Upper lobe of left lung (tissue), 6 donors: ENCODE measurements around the gene TTLL1. TPM values are rescaled to one million over a fixed set of nuclear protein-coding genes. Genes with fewer than 3 reads are reported as not detected.

ENCODE experiments used
- ATAC-seq, 2 donors: fragments of 200-7000 bp; cut with Tn5 transposase; one replicate each; pipeline ENCODE4 v1.9.1; 2022; ENCODE audit warnings: mild to moderate bottlenecking in 2 of 2, moderate library complexity in 2 of 2; ENCODE audit not compliant: low FRiP score in 2 of 2
- DNase-seq, 2 donors: peaks; one replicate each; pipeline ENCODE4 v3.0.0-alpha.2; 2019 to 2020
- H3K27ac ChIP-seq, 4 donors: fragments of 200-600 bp; sonication (generic); one replicate each; pipeline ENCODE4 v1.5.1; 2016 to 2019
- H3K27me3 ChIP-seq, 4 donors: fragments of 200-600 bp; sonication (generic); one replicate each; pipeline ENCODE4 v1.5.1; 2017 to 2019
- H3K36me3 ChIP-seq, 4 donors: fragments of 200-600 bp; sonication (generic); one replicate each; pipeline ENCODE4 v1.5.1; 2016 to 2019
- H3K4me1 ChIP-seq, 4 donors: fragments of 200-600 bp; sonication (generic); one replicate each; pipeline ENCODE4 v1.5.1; 2018 to 2019
- H3K4me3 ChIP-seq, 4 donors: fragments of 200-600 bp; sonication (generic); one replicate each; pipeline ENCODE4 v1.5.1; 2017 to 2019; ENCODE audit warnings: mild to moderate bottlenecking in 2 of 4, moderate library complexity in 1 of 4
- H3K9me3 ChIP-seq, 4 donors: fragments of 200-600 bp; sonication (generic); one replicate each; pipeline ENCODE4 v1.5.1; 2018 to 2019
- EP300 ChIP-seq, 4 donors: sonication (generic); formaldehyde crosslinking; IDR thresholded peaks; one replicate each; pipeline ENCODE4 v1.5.1; 2017; ENCODE audit warnings: antibody characterized with exemption in 4 of 4, control low read depth in 2 of 4
- POLR2A ChIP-seq, 4 donors: fragments of 450-650 bp; IDR thresholded peaks; one replicate each; pipeline ENCODE4 v1.5.1; 2016 to 2017; ENCODE audit warnings: antibody characterized with exemption in 4 of 4, mild to moderate bottlenecking in 2 of 4
- POLR2AphosphoS5 ChIP-seq, 2 donors: sonication (generic); formaldehyde crosslinking; IDR thresholded peaks; one replicate each; pipeline ENCODE4 v1.5.1; 2017; ENCODE audit warnings: antibody characterized with exemption in 2 of 2
- WGBS, 2 donors: methylation state at CpG; one replicate each; pipeline ENCODE4 v1.1.5; 2017 to 2018; 5-methylcytosine and 5-hydroxymethylcytosine counted together
- total RNA-seq, 6 donors: library from RNA; depleted of rRNA in 4 of 6; stranded (reverse); fragments of >200 nt in 4 of 6; gene quantifications; one replicate each; pipeline versions ENCODE4 v1.1.0 to v1.2.1, GENCODE V29; 2016 to 2021
- TF ChIP-seq, protein P1 (sequence below), 6 experiments: fragments of 450-650 bp in 4 of 6; fragments of 200-600 bp in 2 of 6; sonication (generic) in 2 of 6; IDR thresholded peaks; one replicate each; pipeline ENCODE4 v1.5.1; 2016 to 2019; ENCODE audit warnings: antibody characterized with exemption in 6 of 6
- donor health status: DM: no; HTN: no; CAD: no; lungs with moderate emphysema.
- donor health status: DM: no; HTN: yes; CAD: no; lungs with severe emphysema.

The TTLL1 gene
- total RNA-seq, 6 donors from 2014 or later, result 1.0 to 5.7 (median 4.8) TPM

DNA sequence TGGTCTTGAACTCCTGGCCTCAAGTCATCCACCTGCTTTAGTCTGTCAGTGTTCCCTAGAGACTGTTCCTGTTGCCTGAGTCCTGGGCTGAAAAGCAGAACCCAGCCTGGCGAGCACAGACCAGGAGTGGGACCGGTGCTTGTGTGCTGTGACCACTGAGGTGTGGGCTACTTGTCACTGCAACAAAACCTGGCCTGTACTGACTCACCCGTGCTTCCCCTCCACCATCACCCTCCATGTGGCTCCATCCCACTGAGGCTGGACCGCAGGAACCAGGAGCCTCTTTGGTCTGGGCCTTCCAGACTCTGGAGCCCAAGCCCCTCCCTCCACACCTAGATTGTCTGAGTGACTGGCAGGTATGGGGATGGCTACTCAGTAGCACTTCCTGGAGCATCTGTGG lies 45.4 kb upstream of the TTLL1 start:
- Histone ChIP-seq H3K9me3 (no peaks in the 10 kb centered on the region), H3K27ac (peak overlapping the region in 1 of 4 donors; percentile 13), H3K4me3 (no peak overlapping the region), H3K4me1 (peaks cover 10 to 29% (median 14%) of the 10 kb centered on the region in 4 donors), H3K36me3 (peaks cover 10 to 79% (median 36%) of the 10 kb centered on the region in 4 donors), H3K27me3 (no peaks in the 10 kb centered on the region)
- TF ChIP-seq POLR2A (IDR thresholded peaks at IDR 0.05) (no peak), EP300 (IDR thresholded peaks at IDR 0.05) (no peak)
- WGBS, 2 donors, result 100% methylated on average over 3 of the region's 4 CpGs
- no peak for DNase-seq
- ATAC-seq, result no peak

DNA sequence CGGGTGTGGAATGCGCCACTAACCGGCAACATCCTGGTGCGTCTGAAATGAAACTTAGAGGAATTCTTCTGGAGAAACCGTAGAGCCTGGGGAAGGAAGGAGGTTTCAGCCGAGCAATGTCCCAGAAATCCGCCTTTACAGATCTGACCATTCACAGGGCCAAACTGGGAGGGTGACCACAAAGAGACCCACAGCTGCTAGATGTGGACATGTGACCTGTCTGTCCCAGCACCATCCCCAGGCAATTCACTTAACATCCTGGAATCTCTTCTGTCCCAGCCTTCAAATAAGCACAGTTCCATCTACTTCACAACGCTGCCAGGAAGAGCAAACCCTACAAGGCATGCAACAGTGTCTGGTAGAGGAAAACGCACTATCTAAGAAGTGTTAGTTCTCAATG lies 44.2 kb upstream of the TTLL1 start:
- no peak overlapping the region for H3K27ac ChIP-seq
- no peak overlapping the region for H3K4me3 ChIP-seq
- no peaks in the 10 kb centered on the region for H3K9me3 ChIP-seq
- ATAC-seq, result no peak
- peaks cover 10 to 72% (median 30%) of the 10 kb centered on the region in 4 donors for H3K36me3 ChIP-seq
- H3K4me1 ChIP-seq, result peaks cover 17 to 40% (median 19%) of the 10 kb centered on the region in 4 donors
- no peak for DNase-seq
- H3K27me3 ChIP-seq, result no peaks in the 10 kb centered on the region
- WGBS, 2 donors, result 88 to 89% methylated on average over 9 of the region's 9 CpGs
- TF ChIP-seq EP300 (IDR thresholded peaks at IDR 0.05), result no peak
- TF ChIP-seq, protein P1, sequence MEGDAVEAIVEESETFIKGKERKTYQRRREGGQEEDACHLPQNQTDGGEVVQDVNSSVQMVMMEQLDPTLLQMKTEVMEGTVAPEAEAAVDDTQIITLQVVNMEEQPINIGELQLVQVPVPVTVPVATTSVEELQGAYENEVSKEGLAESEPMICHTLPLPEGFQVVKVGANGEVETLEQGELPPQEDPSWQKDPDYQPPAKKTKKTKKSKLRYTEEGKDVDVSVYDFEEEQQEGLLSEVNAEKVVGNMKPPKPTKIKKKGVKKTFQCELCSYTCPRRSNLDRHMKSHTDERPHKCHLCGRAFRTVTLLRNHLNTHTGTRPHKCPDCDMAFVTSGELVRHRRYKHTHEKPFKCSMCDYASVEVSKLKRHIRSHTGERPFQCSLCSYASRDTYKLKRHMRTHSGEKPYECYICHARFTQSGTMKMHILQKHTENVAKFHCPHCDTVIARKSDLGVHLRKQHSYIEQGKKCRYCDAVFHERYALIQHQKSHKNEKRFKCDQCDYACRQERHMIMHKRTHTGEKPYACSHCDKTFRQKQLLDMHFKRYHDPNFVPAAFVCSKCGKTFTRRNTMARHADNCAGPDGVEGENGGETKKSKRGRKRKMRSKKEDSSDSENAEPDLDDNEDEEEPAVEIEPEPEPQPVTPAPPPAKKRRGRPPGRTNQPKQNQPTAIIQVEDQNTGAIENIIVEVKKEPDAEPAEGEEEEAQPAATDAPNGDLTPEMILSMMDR (IDR thresholded peaks at IDR 0.05), result no peak
- no peak for TF ChIP-seq POLR2AphosphoS5 (IDR thresholded peaks at IDR 0.05)
- no peak for TF ChIP-seq POLR2A (IDR thresholded peaks at IDR 0.05)

DNA sequence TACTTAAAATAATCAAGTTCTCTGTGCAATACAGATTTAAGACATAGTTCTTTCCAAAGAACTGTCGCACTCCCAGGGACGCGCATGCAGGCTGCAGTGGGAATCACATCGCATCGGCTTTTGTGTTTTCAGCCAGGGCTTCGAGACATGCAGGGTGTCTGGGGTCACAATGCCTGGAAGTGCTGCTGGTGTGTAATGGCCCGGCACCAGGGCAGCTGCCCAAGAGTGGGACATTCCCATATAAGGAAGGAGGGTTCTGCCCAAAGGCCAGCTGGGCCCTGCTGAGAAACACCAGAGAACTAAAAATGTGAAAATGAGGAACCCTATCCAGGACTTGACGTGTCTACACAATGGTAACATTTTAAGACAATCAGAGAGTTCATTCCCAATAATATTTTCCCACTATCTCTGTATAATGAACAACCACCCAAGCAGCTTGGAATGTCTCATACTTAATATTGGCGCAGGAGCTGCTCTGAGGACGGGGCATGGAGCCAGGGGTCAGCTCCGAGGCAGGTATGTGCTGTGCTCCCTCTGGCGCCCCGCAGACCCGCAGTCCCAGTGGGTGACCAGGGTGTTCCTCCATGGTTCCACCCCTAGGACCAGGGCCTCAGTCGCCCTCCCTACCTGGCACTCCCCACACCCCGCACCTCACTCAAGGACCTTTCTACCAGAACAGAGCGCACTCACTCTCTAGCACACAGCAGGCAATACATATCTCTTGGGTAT lies 42.7 kb upstream of the TTLL1 start:
- H3K27me3 ChIP-seq, result no peaks in the 10 kb centered on the region
- peaks cover 13 to 35% (median 20%) of the 10 kb centered on the region in 4 donors for H3K4me1 ChIP-seq
- H3K36me3 ChIP-seq, result peaks cover 8 to 58% (median 23%) of the 10 kb centered on the region in 4 donors
- H3K4me3 ChIP-seq, result no peak overlapping the region
- 76 to 86% methylated on average over 11 to 17 of the region's 17 CpGs for WGBS, 2 donors
- ATAC-seq, result peak in 1 of 2 donors; percentile 13
- no peak overlapping the region for H3K27ac ChIP-seq
- H3K9me3 ChIP-seq, result no peaks in the 10 kb centered on the region
- no peak for DNase-seq
- TF ChIP-seq POLR2AphosphoS5 (IDR thresholded peaks at IDR 0.05) (no peak), POLR2A (IDR thresholded peaks at IDR 0.05) (no peak), EP300 (IDR thresholded peaks at IDR 0.05) (no peak)
- TF ChIP-seq, protein P1 (IDR thresholded peaks at IDR 0.05), result no peak

DNA sequence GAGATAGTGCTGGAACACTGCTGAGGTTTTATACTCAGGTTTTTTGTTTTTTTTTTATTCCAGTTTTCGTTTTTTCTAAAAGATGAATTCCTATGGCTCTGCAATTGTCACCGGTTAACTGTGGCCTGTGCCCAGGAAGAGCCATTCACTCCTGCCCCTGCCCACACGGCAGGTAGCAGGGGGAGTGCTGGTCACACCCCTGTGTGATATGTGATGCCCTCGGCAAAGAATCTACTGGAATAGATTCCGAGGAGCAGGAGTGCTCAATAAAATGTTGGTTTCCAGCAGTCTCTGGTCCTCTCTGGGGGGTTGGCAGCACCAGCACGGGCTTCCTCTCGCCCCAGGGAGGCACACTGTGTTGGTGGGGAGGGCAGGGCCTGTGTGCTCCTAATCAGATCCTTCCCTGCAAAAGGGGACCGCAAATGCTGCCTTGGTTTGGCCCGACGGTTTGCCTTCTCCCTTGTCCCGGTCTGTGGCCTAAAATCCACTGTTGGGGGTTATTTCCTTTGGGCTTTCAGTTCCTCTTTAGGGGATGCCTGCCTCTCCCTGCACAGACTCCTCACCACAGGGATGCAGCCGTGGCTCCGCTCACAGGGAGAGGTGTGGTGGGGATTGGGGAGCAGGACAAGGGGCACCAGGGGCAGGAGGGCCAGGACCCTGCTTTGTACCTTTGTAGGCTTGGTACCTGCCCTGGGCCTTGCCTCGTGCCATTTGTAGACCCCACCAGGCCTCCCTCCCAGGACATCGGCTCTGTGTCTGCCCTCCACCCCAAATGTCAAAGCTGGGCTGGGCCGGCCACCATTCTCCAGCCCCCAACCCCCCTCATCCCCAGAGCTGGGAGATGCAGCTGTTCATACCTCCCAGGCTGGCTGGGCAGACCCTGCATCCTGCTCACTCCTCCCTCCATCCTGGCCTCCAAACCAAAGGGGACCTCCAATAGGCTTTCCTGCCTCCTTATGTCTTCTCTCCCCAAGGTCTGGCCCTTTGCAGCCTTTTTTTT lies 40.5 kb upstream of the TTLL1 start:
- Histone ChIP-seq H3K36me3 (peaks cover 2 to 40% (median 18%) of the 10 kb centered on the region in 4 donors), H3K4me3 (no peak overlapping the region), H3K27me3 (no peaks in the 10 kb centered on the region), H3K9me3 (no peaks in the 10 kb centered on the region), H3K27ac (no peak overlapping the region), H3K4me1 (peaks cover 5 to 30% (median 12%) of the 10 kb centered on the region in 4 donors)
- ATAC-seq (no peak), DNase-seq (no peak)
- 65 to 67% methylated on average over 9 to 16 of the region's 16 CpGs for WGBS, 2 donors
- no peak for TF ChIP-seq EP300 (IDR thresholded peaks at IDR 0.05)
- TF ChIP-seq, protein P1 (IDR thresholded peaks at IDR 0.05), result no peak
- no peak for TF ChIP-seq POLR2A (IDR thresholded peaks at IDR 0.05)
- TF ChIP-seq POLR2AphosphoS5 (IDR thresholded peaks at IDR 0.05), result no peak

DNA sequence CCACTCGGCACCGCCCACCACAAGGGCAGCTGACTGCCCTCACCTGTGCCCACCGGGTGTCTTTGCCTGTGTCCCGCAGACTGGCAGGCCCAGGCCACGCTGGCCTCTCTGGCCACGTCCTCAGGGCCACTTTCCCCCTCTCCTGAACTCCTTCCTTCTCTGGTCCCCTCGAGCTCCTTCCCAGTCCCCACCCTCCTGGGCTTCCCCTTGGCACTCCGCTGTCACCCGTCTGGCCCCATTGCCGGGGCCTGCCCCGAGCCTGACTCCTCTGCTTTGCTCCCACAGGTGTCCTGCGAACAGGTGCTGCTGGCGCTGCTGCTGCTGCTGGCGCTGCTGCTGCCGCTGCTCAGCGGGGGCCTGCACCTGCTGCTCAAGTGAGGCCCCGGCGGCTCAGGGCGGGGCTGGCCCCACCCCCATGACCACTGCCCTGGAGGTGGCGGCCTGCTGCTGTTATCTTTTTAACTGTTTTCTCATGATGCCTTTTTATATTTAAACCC lies 39.8 kb upstream of the TTLL1 start:
- Histone ChIP-seq H3K9me3 (no peaks in the 10 kb centered on the region), H3K27me3 (no peaks in the 10 kb centered on the region), H3K27ac (no peak overlapping the region), H3K4me1 (peaks cover 5 to 37% (median 15%) of the 10 kb centered on the region in 4 donors), H3K36me3 (peaks cover 0 to 32% (median 15%) of the 10 kb centered on the region in 4 donors), H3K4me3 (no peak overlapping the region)
- ATAC-seq (no peak), DNase-seq (peak in 1 of 2 donors; percentile 84)
- TF ChIP-seq POLR2AphosphoS5 (IDR thresholded peaks at IDR 0.05), result no peak
- no peak for TF ChIP-seq EP300 (IDR thresholded peaks at IDR 0.05)
- TF ChIP-seq POLR2A (IDR thresholded peaks at IDR 0.05), result no peak
- TF ChIP-seq, protein P1 (IDR thresholded peaks at IDR 0.05), result no peak
- 53 to 55% methylated on average over 19 to 20 of the region's 20 CpGs for WGBS, 2 donors
